GM18520 (cell line): Measurements from ENCODE around the gene ATP6V1F.
"Not testable (repeated sequence)": the region's sequence is repeated elsewhere in the genome, so short reads cannot be mapped to it uniquely, and the experiment has no call there.

Source experiments
- ATAC-seq: cut with Tn5 transposase; IDR thresholded peaks from one replicate; pipeline ENCODE4 v1.9.1; 2021; ENCODE audit not compliant: unreplicated experiment

The ATP6V1F gene

DNA sequence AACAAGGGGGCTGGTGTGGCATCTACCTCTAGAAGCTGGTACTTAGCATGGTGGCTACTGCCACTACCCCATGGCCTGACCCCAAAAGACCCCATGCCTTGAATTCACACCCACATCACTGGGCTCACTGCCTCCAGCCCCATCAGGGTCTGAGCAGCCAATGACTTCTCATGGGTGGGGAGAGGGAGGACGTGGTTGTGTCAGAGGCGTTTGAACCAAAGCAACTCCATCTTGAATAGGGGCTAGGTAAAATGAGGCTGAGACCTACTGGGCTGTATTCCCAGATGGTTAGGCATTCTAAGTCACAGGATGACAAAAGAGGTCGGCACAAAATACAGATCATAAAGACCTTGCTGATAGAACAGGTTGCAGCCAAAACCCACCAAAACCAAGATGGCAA is 32.7 kb downstream of the ATP6V1F start:
- no peak for ATAC-seq

DNA sequence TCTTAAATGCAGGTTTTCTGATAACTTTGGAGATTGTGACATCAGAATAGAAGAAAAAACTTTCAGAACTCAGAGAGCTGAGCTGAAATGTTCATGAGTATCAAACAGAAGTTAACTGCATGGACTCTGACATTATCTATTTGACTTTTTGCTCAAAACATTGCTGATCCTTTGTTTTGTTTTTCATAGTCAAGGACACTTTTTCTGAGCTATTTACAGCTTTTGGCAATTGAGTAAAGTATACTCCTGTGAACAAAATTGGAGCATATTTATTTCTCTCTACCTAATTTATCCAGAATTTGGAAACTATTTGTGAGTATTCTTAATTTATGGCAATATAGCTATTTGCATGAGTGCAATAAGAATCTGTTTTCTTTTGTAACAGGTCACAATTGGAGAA is 36.7 kb downstream of the ATP6V1F start:
- ATAC-seq: no peak

DNA sequence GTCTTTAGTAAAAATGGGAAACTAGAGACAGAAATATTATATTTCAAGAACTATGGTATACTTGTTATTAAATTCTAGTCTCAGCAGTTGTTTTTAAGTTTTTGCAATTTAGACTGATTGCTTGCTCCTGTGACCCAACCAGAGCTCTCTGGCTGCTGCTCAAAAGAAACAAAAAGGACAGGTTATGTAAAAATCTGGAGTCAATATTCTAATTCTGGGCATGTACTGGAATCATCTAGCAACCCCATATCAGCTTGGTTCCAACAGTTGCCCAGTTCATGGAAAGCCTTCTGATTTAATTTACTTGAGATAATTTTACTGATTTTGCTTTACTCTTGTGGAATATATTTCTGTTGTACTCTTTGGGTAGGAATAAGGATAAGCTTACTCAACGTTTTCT is 37.6 kb downstream of the ATP6V1F start:
- no peak for ATAC-seq

DNA sequence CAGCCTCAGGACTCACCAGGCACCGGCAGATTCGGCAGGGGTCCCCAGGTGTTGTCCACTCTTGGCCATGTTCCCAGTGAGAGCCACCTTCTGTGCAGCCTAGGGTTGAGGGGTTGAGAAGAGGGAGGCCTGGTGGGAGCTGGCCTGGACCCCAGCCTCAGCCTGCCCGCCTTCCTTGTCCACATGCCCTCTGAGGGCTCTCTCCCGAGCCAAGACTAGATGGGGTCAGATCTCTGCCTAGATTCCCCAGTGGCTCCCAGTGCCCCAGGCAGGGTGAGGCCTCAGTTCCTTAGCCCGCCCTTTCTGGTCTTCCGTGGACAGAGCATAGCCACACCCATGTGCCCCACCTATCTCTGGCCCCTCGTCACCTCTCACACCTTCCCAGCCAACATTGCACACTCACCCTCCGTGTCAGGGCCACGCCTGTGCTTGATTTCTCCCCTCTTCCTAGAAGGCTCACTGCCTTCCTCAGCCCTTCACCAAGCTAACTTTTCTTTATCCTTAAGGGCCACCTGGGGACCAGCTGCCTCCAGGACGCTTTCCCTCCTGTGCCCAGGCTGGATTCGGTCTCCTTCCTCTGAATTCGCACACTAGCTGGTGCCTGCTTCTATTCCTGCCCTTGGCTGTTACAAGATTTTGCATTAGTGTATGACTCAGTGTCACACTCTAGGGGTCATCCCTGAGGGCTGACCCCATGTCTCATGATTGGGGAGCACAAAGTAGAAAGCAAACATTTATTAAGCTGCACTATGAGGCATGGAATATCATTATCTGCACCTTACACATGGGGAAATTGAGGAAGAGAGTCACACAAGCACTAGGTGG is 40.3 kb downstream of the ATP6V1F start:
- ATAC-seq: no peak

DNA sequence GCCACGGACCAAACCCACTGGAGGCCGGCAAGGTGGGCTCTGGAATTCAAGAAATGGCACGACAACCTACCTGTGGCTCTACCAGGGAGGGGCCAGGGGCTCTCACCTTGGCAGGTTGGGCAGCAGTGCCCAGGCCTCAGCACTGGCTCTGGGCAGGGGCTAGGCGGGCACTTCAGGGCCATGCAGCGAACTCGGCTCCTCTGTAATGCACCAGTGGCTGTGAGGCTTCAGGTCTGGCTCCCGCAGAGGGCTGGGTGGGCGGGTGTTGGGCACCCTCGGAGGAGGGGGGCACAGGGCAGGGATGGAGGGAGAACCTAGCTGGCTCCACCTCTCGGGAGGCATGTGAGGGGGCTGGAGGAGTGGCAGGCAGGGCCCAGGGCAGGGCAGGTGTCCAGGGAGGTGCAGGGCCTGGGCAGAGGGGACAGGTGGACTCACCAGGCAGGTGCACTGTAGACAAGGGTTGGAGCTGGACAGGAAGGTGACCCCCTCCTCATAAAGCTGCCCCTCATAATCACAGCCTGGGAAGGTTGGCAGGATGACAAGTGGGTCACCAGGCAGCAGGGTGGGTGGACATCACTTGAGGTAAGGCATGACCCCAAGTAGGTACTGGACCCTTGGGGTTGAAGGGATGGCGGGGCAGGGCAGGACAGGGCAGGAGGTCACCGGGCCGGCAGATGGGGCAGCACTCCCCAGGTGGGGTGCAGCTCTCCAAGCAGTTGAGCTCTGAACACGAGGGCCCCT is 41.1 kb downstream of the ATP6V1F start:
- ATAC-seq: no peak

DNA sequence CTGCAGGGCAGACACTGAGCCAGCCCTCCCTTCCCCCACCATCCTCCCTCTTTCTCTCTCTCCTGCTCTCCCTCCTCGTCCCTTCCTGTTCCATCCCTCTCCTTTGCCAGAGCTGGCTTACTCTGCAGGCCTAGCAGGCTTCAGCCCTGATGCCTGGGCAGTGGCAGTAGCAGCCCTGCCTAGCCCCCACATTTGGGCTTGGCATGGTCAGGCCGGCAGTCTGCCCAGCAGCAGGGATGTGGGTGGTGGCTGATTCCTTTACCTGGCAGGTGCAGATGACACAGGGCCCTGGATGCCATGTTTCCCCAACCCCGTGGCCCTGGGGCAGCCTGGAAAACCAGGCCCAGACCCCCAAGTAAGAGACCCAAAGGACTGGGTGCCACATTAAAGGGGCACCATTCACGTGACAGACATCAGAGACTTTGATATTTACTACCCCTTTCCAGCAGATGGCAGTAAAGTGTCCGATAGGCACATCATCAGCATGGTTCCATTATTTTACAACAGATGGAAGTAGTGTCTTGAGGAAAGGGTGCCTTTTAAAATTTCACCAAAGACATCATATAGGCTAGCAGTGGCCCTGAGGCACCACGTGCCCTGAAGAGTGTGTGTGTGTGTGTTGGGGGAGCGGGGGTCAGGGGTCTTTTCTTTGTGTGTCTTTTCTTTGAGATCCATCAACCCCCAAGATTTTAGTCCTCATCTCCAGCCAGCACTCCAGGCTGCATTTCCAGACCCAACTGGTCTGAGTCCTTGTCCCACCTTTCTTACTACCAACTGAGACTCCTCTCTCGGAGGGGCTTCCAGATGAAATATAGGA is 41.9 kb downstream of the ATP6V1F start:
- ATAC-seq: no peak

DNA sequence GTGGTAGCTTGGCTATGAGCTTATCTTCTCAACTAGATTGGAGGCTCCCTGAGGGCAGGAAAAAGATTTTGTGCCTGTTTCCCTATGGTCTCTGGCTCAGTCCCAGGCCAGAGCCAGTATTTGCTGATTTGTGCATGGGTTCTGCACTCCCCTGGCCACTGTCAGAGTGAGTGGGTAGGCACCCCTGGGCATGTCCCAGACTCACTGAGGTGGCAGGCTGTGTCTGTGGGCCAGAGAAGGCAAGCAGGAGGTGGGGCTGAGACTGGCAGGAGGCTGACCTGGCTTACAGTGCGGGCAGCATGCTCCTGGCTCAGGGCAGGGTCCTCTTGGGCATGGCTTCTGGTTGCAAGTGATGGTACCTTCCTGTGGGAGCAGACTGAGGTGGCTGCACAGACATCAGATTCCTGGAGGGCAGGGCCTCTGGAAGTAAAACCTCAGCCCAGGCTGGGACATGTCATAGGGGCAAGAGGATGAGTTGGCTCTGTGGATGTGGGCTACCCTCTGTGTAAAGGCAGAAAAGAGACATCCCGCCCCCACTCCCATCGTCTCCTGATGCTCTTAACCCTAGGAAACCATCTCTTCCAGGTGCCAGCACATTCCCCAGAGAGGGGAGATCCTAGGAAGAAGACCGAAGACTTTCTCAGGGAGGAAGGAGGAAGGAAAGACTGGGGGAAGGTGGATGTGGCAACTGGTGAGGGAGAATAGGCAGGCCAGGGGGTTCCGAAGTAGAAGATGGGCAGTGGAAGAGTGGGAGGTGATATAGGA is 43.5 kb downstream of the ATP6V1F start:
- no peak for ATAC-seq

DNA sequence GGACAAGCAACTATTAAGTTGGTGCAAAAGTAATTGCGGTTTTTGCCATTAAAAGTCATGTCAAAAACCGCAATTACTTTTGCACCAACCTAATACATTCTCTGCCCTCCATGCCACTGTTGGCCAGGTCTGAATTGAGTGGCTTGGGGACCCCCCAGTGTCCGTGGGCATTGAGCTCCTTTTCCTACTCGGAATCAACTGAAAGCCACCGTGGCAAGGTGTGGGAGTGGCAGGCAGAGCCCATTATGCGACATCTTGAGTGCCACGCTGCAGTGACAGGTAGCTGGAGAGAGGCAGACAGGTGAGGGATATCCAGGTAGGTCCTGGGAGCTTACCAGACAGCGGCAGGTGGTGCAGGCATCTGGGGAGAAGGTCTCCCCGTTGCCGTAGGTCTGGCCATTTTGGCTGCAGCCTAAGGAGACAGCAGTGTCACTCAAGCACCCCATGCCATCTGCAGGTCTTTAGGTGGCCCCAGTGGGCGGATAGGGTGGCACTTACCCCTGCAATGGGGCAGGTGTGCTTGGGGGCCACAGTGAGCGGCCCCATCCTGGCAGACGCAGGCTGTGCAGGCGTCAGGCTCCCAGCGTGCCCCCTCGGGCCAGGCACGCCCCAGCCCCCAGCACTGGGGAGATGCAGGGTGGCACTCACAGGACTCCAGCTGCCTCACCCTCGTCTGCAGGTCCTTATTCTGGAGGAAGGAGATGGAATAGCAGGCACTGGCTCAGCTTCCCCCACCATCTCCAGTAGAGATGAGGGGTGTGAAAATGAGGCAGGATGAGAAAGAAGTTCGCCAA is 44.3 kb downstream of the ATP6V1F start:
- ATAC-seq: no peak

DNA sequence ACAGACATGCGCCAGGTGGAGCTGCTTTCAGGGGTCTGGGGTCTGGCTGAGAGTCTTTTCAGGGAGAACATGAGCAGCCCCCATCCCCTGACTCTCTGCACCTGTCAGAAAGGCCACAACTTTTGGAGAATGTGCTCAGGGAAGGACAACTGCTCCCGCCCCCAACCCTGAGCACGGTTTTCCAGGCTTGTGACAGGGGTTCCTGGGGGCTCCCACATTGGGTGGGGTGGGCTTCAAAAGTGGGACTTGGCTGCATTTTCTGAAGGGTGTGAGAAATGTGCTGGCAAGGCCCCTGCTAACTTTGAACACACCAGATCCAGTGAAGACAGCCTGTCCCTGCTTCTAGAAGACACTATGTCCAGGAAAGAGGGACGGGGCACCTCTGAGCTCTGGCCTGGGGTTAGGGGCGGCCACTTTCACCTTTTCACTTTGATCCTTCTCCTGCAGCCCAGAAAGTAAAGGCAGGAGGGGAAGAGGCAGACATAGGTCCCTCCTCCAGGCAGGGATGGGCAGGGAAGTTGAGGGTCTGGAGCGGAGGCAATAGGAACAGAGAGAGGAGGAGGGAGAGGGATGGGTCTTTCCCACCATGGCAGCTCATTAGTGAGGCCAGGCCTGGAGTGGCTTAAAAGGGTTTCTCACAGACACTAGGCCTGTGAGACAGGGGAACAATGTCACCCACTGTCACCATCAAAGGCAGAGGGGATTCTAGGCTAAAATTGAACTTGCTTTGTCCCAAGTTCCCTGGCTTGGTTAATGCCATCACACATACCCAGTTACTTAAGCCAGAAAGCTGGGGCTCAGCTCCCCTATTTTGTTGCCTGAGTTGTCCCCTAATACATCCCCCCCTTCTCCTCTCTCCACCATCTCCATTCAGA is 46.3 kb downstream of the ATP6V1F start:
- no peak for ATAC-seq

DNA sequence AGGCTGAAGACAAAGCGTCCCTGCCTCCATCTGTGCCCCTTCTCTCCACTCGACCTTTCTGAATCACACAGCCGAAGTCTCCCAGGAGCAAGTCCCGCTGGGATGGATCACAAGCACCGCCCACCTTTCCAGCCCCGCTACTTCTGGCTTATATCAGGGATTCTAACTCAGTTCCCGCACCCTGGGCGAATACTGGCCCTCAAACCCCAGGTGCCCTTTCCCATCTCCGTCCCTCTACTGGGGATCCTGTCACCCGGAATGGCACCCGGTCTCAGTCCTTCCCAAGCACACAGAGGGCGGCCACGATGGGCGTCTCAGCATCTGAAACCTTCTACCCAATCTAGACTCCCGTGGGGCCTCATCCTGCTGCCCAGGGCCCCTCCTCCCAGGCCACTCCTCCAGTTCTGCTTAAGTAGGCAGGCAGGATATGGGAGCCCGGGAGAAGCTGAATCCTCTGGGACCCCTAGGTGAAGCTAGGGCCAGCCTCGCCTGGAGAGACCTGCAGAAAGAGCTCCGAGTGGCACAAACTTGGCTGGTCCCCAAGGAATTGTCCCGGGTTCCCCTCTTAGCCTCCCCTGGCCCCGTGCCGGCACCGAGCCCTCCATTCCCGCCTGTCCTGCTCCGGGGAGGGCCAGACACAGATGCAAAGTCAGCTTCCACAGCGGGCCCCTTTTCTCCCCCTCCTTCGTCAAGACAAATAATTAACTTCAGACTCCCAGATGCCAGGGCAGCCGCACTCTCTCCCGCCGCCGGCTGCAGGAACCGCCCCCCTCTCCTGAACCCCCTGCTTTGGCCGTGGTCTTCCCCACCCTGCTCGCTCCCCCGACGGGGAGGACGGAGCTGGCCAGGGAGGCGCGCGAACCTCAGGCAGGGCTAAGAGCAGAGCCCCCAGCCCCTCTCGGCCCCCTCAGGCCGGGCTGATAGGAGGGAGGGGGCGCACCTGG is 47.2 kb downstream of the ATP6V1F start:
- no peak for ATAC-seq

DNA sequence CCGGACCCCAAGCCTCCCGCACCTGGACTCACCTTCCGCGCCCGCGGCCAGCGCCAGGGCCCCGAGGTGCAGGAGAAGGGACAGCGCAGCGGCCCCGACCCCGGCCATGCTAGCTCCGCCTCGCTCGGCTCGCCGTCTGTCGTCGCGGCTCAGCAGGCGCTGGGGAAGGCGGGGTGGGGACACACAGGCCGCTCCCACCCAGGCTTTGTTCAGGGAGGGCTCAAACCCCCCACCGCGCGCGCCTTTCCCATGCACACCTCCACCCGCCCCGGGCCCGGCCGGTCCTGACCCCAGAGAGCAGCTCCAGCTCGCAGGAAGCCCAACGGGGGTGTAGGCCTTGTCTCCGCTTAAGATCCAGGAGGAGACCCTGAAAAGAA is 47.9 kb downstream of the ATP6V1F start, which contains the start of gene KCP:
Gene KCP, minus strand, starts transcription at position 141 of the 377 bp plus-strand sequence. Its CDS starts 33 bp downstream, at position 108.
- no peak for ATAC-seq

DNA sequence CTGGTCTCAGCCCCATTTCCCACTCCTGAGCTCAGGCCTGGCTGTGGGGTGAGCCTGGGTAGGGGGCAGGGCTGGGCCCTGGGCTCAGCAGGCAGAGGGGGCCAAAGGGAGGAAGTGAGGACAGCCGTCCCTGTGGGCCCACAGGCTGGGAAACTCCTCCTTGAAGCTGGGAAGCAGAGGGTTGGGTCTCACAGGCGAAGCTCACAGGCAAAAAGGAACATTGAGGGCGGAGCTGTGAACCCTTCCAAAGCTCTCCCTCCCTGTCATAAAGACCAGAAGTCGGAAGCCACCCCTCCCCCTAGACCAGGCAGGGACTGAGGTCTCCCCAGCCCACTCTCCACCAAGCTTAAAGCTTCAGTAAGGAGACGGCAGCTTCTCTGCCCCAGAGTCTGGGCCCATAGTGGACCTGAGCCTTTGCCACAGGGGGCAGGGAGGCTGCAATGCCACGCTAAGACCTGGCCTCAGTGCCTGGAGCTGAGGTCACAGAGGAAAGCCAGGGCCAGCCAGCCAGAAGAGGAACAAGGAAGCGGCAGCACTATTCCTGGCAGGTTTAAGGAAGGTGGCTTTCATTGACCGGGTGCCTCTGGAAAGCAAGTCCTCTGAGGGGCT is 48.9 kb downstream of the ATP6V1F start:
- ATAC-seq: no peak

DNA sequence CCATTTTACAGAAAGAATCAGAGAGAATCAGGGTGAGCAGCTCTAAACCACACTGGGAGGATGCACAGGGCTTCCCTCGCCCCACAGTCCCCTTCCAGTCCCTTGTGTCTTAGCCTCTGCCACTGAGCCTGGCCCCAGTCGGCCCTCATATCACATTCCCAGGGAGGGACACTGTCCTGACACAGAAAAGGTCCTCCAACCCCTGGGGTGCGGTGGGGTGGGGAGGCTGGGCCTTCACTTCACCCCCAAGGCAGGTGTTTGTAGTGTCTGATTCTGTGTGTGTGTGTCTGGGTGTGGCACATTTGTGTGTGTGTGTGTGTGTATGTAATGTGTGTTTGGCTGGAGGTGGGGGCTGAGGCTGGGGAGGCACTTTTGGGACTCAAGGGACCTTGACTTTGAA is 49.6 kb downstream of the ATP6V1F start:
- no peak for ATAC-seq

DNA sequence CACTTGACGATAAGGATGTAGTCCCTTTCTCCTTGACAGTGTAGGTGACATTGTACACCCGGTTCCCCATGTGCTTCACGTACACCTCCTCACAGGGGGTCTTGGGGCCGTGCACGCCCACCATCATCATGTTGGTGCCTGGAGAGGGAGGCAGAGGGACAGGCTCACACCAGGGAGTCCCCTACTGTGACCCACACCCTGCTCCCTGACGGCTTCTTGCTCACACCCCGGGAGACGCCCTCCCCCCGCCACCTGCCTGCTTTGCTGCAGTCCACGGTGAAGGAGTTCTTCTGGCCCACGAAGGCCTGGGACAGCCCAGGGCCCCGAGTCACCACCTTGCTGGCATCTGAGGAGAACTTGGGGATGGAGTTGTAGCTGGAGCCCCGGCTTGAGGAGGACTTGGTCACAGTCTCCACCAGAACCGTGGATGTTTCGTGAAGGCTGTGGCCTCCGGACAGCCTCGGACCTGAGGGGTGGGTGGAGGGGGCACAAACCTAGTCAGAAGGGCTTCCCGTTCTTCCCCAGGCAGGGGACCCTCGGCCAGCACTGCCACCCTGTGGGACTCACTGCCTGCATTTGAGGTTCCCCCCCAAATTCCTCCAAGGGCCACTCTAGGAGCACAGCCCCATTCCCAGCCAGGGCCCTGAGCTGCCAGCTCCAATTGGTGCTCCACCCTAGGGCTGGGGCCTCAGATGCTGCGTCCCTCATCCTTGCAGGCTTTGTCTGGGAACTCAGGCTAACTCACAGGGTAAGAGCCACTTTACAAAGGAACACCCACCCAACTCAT is 50.2 kb downstream of the ATP6V1F start:
- ATAC-seq: not testable (repeated sequence)

DNA sequence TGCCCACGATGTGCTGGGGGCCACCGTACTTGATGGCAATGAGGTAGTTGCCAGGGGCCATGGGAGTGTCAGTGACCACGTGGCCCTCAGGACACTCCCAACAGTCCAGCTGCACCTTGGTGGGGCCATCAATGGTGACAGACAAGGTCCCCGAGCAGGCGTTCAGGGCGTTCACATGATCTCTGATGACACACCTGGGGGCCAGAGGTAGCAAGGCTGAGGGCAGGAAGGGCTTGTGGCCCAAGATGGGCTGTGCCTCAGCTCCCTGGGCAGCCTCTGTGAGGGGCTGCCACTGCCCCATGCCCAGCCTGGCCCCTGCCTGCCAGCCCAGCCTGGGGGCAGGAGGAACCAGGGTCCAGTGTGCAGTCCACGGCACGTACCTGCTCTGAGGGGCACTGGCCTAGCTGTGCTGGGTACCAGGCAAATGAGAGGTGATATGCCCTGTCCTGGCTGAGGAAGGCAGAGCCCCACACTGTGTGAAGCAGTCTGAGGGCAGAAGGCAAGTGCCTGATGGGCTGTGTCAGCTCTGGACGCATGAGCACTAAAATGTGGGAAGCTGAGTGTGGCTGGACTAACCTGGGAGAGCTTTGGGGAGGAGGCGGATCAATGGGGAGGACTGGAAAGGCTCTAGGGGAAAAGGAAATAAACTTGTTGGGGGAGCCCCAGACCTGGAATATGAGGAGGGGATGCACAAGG is 51.4 kb downstream of the ATP6V1F start:
- no peak for ATAC-seq

DNA sequence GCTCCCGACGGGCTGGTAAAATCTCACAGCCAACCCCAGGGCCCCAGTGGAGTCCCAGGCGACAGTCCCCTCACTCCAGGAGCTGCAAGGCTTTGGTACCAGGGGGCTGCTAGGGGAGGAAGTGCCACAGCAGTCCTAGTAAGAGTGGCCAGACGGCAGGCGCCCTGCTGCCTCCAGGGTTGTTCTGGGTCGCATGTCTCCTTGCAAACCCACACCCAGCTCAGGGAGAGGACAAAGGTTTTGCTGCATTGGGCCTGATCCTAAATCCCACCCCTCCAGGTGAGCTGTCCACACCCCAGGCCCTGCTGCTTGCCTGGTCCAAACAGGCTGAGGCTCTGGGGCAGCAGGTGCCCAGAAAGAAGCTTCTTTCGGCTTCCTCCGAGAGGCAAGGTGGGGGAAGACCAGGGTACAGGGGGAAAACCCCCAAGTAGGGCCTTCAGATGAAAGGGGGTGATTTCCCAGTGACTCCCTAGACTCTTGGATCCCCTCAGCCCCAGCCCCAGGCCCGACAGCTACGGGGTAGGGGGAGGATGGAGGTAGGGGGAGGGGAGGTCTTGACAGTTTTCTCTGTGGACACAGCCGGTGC is 52.0 kb downstream of the ATP6V1F start:
- ATAC-seq: no peak
